ENCODE data around the gene INCA1.

DNA sequence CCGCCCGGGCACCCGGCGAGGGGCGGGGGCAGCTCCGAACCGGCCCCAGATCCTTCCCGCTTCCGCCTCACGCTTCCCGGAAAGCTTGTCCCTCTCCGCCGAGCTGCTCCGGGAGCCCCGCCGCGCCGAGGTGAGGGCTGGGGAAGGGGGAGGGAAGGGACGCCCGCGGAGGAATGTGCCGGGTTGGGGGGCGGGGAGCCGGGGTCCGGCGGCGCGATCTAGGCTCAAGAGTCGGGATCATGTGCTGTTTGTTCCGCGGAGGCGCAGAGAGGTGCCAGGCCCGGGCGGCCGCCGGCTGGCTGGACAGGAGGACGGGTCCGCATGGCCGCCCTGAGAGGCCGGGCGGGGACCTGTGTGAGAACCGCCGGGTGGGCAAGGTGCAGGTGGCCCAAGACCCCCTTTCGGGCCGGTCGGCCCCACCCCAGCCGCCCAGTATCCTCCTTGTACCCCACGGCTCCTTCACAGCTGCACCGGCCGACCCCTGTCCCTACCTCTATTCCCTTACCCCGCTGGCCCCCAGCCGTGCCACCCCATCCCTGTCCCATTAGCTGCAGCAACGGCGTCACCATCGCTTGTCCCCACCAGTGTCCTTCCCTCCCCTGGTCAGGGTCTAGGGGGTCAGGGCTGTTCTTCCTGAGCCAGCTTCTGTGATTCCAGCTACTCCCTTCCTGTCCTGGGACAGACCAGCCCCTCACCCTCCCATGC, 857 bp upstream of the INCA1 start:
- TF ChIP-seq, protein P1, sequence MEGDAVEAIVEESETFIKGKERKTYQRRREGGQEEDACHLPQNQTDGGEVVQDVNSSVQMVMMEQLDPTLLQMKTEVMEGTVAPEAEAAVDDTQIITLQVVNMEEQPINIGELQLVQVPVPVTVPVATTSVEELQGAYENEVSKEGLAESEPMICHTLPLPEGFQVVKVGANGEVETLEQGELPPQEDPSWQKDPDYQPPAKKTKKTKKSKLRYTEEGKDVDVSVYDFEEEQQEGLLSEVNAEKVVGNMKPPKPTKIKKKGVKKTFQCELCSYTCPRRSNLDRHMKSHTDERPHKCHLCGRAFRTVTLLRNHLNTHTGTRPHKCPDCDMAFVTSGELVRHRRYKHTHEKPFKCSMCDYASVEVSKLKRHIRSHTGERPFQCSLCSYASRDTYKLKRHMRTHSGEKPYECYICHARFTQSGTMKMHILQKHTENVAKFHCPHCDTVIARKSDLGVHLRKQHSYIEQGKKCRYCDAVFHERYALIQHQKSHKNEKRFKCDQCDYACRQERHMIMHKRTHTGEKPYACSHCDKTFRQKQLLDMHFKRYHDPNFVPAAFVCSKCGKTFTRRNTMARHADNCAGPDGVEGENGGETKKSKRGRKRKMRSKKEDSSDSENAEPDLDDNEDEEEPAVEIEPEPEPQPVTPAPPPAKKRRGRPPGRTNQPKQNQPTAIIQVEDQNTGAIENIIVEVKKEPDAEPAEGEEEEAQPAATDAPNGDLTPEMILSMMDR (IDR thresholded peaks at IDR 0.05; ENCODE audit: low read depth, low read length, poor library complexity, severe bottlenecking): no peak
- TF ChIP-seq EZH2phosphoT487 (IDR thresholded peaks at IDR 0.05; ENCODE audit: borderline replicate concordance, low read length): no peak
